HG03439 (cell line): ENCODE data around the gene PEAR1.

Source experiments
- ATAC-seq: cut with Tn5 transposase; IDR thresholded peaks from one replicate; pipeline ENCODE4 v1.9.1; 2021; ENCODE audit warnings: mild to moderate bottlenecking, moderate library complexity; ENCODE audit not compliant: unreplicated experiment

Gene PEAR1

GRCh38 chr1:156958247-156958714 lies 64.8 kb downstream of the PEAR1 start:
- ATAC-seq, result no peak

GRCh38 chr1:156959414-156959813 lies 65.9 kb downstream of the PEAR1 start:
- no peak for ATAC-seq

- ATAC-seq, result no peak
These were observed 66.4 kb downstream of the PEAR1 start for GRCh38 chr1:156959925-156960324.

GRCh38 chr1:156961709-156962108 lies 68.2 kb downstream of the PEAR1 start:
- no peak for ATAC-seq

- no peak for ATAC-seq
These were observed 70.1 kb downstream of the PEAR1 start for GRCh38 chr1:156963621-156964020.

- no peak for ATAC-seq
These were observed 70.9 kb downstream of the PEAR1 start for GRCh38 chr1:156964441-156964840.
